Measurements from ENCODE around the gene ISG20L2.

GRCh38 chr1:156742801-156743200, 14.2 kb upstream of the ISG20L2 start:
- no peak for TF ChIP-seq MAX (IDR thresholded peaks at IDR 0.05)
- TF ChIP-seq EP300 (IDR thresholded peaks at IDR 0.05; ENCODE audit: borderline replicate concordance) = no peak
- no peak for TF ChIP-seq EGR1 (IDR thresholded peaks at IDR 0.05)
- no peak for TF ChIP-seq YY1 (IDR thresholded peaks at IDR 0.05; ENCODE audit: low read depth)
- TF ChIP-seq RAD21 (IDR thresholded peaks at IDR 0.05; ENCODE audit: low read depth) = no peak
- no peak for TF ChIP-seq TAF1 (IDR thresholded peaks at IDR 0.05; ENCODE audit: low read depth)
- no peak for TF ChIP-seq CREB1 (IDR thresholded peaks at IDR 0.05; ENCODE audit: low read depth)
- no peak for TF ChIP-seq CEBPB (IDR thresholded peaks at IDR 0.05)
- no peak for TF ChIP-seq ZBTB7A (IDR thresholded peaks at IDR 0.05; ENCODE audit: low read depth)
- TF ChIP-seq NFIC (IDR thresholded peaks at IDR 0.05) = no peak
- no peak for TF ChIP-seq TEAD4 (IDR thresholded peaks at IDR 0.05)
- no peak for TF ChIP-seq REST (IDR thresholded peaks at IDR 0.05; ENCODE audit: low read depth)
- TF ChIP-seq USF1 (IDR thresholded peaks at IDR 0.05) = no peak

Measured in Ishikawa (cell line).